Sigmoid colon (tissue), 7 donors: ENCODE data around the gene GALK1. TPM values are rescaled to one million over a fixed set of nuclear protein-coding genes. Genes with fewer than 3 reads are reported as not detected.

Experiments used
- DNase-seq: peaks from one replicate; pipeline ENCODE4 v3.0.0-alpha.2; 2019
- H3K27ac ChIP-seq, 4 donors: fragments of 200-600 bp; sonication (generic); one replicate each; pipeline ENCODE4 v1.5.1; 2016 to 2019; ENCODE audit warnings: mild to moderate bottlenecking in 1 of 4
- H3K27me3 ChIP-seq, 3 donors: fragments of 200-600 bp; sonication (generic); one replicate each; pipeline ENCODE4 v1.5.1; 2019; ENCODE audit warnings: mild to moderate bottlenecking in 1 of 3
- H3K36me3 ChIP-seq, 4 donors: fragments of 200-600 bp; sonication (generic); one replicate each; pipeline ENCODE4 v1.5.1; 2016 to 2019
- H3K4me1 ChIP-seq, 4 donors: fragments of 200-600 bp; sonication (generic); one replicate each; pipeline ENCODE4 v1.5.1; 2017 to 2019
- H3K4me3 ChIP-seq, 4 donors: fragments of 200-600 bp; sonication (generic); one replicate each; pipeline ENCODE4 v1.5.1; 2017 to 2019; ENCODE audit warnings: mild to moderate bottlenecking in 2 of 4, moderate library complexity in 1 of 4
- H3K9me3 ChIP-seq, 4 donors: fragments of 200-600 bp in 3 of 4; sonication (generic) in 3 of 4; one replicate each; pipeline versions ENCODE4 v1.5.1 to v1.6.1; 2013 to 2019
- EP300 ChIP-seq, 4 donors: sonication (generic); formaldehyde crosslinking; IDR thresholded peaks; one replicate each; pipeline ENCODE4 v1.6.1; 2017; ENCODE audit warnings: antibody characterized with exemption in 4 of 4
- POLR2A ChIP-seq, 2 donors: fragments of 450-650 bp; IDR thresholded peaks; one replicate each; pipeline ENCODE4 v1.6.1; 2016; ENCODE audit warnings: antibody characterized with exemption in 2 of 2, mild to moderate bottlenecking in 2 of 2, moderate library complexity in 2 of 2
- POLR2AphosphoS5 ChIP-seq, 4 donors: sonication (generic); formaldehyde crosslinking; IDR thresholded peaks; one replicate each; pipeline ENCODE4 v1.6.1; 2017; ENCODE audit warnings: antibody characterized with exemption in 4 of 4
- WGBS, 2 donors: extraction: QIAGEN DNeasy Blood & Tissue Kit; methylation state at CpG; one replicate each; pipeline ENCODE4 v1.1.7; 2013; 5-methylcytosine and 5-hydroxymethylcytosine counted together
- intact Hi-C: fragments of 100-400 bp; cut with DNase I; formaldehyde crosslinking; loops from one replicate; pipeline ENCODE4 v1.15.1; 2023
- polyA plus RNA-seq, 3 donors: library from polyadenylated mRNA; stranded (reverse); fragments of 200-250 nt; gene quantifications; one replicate each; pipeline ENCODE4 v1.2.3, GENCODE V29; 2013
- total RNA-seq, 4 donors: library from RNA; depleted of rRNA; stranded (reverse); fragments of >200 nt; gene quantifications; one replicate each; pipeline ENCODE4 v1.1.0, GENCODE V29; 2016
- TF ChIP-seq, protein P1 (sequence below), 4 experiments: fragments of 450-650 bp in 3 of 4; fragments of 200-600 bp in 1 of 4; IDR thresholded peaks; one replicate each; pipeline ENCODE4 v1.5.1; 2016 to 2019; ENCODE audit warnings: antibody characterized with exemption in 4 of 4, mild to moderate bottlenecking in 3 of 4, moderate library complexity in 2 of 4
- donor health status: healthy with polysubstance abuse.
- donor health status: Bipolar disorder and iron deficiency.
- donor health status: healthy.

The GALK1 gene
- total and polyA plus RNA-seq, 7 donors: 14.3 to 28.2 (median 19.4) TPM

DNA sequence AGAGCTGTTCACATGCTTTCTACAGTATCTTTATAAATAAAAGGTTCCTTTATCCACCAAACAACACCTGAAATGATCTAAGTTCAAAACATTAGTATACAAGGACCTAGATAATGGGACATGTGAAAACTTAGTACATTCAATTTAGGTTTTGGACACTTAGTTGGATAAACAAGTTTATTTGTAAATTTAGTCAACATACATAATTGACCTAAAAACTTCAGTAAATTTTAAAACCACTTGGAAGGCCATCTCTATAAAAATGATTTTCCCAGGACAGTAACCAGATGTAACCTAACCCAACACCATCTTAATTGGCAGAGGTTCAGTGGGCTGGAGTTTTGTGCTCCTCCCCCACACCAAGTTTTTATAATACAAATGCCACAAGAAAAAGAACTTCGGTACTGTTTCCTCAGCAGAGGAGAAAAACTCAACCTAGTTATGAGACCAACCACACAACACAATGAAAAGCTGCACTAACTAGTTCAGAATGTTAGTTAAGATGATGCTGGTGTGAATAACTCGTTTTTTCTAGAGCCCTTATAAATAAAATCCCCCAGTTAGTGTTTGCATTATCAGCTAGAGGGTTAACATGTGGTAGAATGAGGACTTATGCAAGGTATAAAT, 12.4 kb upstream of the GALK1 start:
- H3K27ac ChIP-seq: peak overlapping the region; percentile 94 to 99 (median 98)

GRCh38 chr17:75776386-75777295, 11.6 kb upstream of the GALK1 start:
- no peaks in the 10 kb centered on the region for H3K27me3 ChIP-seq
- TF ChIP-seq POLR2AphosphoS5 (IDR thresholded peaks at IDR 0.05): peak in 2 of 4 donors; percentile 49 to 63
- no peak for TF ChIP-seq POLR2A (IDR thresholded peaks at IDR 0.05)
- peaks cover 8 to 53% (median 20%) of the 10 kb centered on the region in 4 donors for H3K36me3 ChIP-seq
- peak overlapping the region; percentile 3 to 97 (median 86) for H3K4me3 ChIP-seq
- no peaks in the 10 kb centered on the region for H3K9me3 ChIP-seq
- WGBS, 2 donors: 37 to 60% methylated on average over 15 of the region's 15 CpGs
- intact Hi-C loops: loop anchor here (5.0 kb wide), 1 partner anchor 121 kb away; the partner anchor contains the start of gene TRIM65
- peak overlapping the region; percentile 94 to 99 (median 98) for H3K27ac ChIP-seq
- peak; percentile 61 for DNase-seq
- peaks cover 0 to 28% (median 23%) of the 10 kb centered on the region in 4 donors for H3K4me1 ChIP-seq

More for the DNA sequence above, 12.4 kb upstream of the GALK1 start:
- TF ChIP-seq POLR2AphosphoS5 (IDR thresholded peaks at IDR 0.05) (peak in 2 of 4 donors; percentile 31 to 33), EP300 (IDR thresholded peaks at IDR 0.05) (no peak)
- DNase-seq: peak; percentile 66
- WGBS, 2 donors: 12 to 18% methylated on average over 2 of the region's 2 CpGs
- Histone ChIP-seq H3K36me3 (peaks cover 8 to 53% (median 20%) of the 10 kb centered on the region in 4 donors), H3K4me3 (peak overlapping the region; percentile 78 to 97 (median 86)), H3K4me1 (peaks cover 0 to 29% (median 21%) of the 10 kb centered on the region in 4 donors), H3K9me3 (no peaks in the 10 kb centered on the region), H3K27me3 (no peaks in the 10 kb centered on the region)
- intact Hi-C loops: loop anchor here (5.0 kb wide), 1 partner anchor 120 kb away; the partner anchor contains the start of gene TRIM65

- intact Hi-C loops: loop anchor here (5.0 kb wide), 1 partner anchor 122 kb away; the partner anchor contains the start of gene TRIM65
- peaks cover 8 to 53% (median 20%) of the 10 kb centered on the region in 4 donors for H3K36me3 ChIP-seq
- TF ChIP-seq POLR2A (IDR thresholded peaks at IDR 0.05): no peak
- TF ChIP-seq POLR2AphosphoS5 (IDR thresholded peaks at IDR 0.05): peak; percentile 4 to 78 (median 36)
Measured at GRCh38 chr17:75774991-75775668, 10.1 kb upstream of the GALK1 start.

GRCh38 chr17:75774471-75774990, 9.5 kb upstream of the GALK1 start:
- Histone ChIP-seq H3K4me1 (peaks cover 0 to 28% (median 20%) of the 10 kb centered on the region in 4 donors), H3K36me3 (peaks cover 8 to 53% (median 20%) of the 10 kb centered on the region in 4 donors), H3K27me3 (no peaks in the 10 kb centered on the region), H3K27ac (peak overlapping the region; percentile 94 to 99 (median 98)), H3K4me3 (no peak overlapping the region), H3K9me3 (no peaks in the 10 kb centered on the region)
- TF ChIP-seq, protein P1, sequence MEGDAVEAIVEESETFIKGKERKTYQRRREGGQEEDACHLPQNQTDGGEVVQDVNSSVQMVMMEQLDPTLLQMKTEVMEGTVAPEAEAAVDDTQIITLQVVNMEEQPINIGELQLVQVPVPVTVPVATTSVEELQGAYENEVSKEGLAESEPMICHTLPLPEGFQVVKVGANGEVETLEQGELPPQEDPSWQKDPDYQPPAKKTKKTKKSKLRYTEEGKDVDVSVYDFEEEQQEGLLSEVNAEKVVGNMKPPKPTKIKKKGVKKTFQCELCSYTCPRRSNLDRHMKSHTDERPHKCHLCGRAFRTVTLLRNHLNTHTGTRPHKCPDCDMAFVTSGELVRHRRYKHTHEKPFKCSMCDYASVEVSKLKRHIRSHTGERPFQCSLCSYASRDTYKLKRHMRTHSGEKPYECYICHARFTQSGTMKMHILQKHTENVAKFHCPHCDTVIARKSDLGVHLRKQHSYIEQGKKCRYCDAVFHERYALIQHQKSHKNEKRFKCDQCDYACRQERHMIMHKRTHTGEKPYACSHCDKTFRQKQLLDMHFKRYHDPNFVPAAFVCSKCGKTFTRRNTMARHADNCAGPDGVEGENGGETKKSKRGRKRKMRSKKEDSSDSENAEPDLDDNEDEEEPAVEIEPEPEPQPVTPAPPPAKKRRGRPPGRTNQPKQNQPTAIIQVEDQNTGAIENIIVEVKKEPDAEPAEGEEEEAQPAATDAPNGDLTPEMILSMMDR (IDR thresholded peaks at IDR 0.05): no peak
- TF ChIP-seq POLR2AphosphoS5 (IDR thresholded peaks at IDR 0.05) (no peak), EP300 (IDR thresholded peaks at IDR 0.05) (no peak), POLR2A (IDR thresholded peaks at IDR 0.05) (no peak)
- WGBS, 2 donors: 92 to 93% methylated on average over 4 of the region's 4 CpGs
- DNase-seq: peak; percentile 68
- intact Hi-C loops: no loop called here

More at GRCh38 chr17:75774991-75775668, 10.1 kb upstream of the GALK1 start:
- no peaks in the 10 kb centered on the region for H3K9me3 ChIP-seq
- no peaks in the 10 kb centered on the region for H3K27me3 ChIP-seq
- peak overlapping the region; percentile 94 to 99 (median 98) for H3K27ac ChIP-seq
- WGBS, 2 donors: 76 to 79% methylated on average over 6 of the region's 6 CpGs
- DNase-seq: peak; percentile 68
- H3K4me1 ChIP-seq: peaks cover 0 to 28% (median 21%) of the 10 kb centered on the region in 4 donors
- no peak overlapping the region for H3K4me3 ChIP-seq

DNA sequence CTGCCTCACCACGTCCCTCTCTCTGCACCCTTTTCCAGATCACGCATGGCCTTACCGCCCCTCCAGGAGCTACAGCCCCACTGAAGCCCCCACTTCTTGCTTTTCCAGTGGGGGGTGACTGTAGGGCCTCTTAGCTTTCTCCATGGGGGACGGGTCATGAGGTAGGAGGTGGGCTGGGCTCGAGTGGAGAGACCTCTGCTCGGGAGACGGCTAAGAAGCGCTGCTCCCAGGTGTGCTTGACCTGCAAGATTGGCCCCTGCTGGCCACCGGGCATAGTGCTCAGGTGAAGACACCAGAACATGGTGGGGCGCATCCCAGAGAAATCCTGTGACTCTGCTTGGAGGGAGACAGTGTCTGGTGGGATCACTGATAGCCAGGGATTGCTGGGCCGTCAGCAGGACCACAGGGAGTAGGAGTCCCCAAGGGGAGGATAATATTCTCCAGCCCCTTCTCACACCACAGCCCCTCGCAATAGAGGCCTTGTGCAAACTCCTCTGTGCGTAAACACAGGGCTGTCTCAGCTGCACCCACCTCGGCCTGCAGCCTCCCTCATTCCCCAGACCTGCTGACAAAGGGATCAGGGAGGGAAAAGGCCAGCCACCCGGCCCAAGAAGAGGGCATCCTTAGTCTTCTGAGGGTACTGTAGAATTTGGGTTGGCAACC, 8.9 kb upstream of the GALK1 start:
- peaks cover 0 to 28% (median 20%) of the 10 kb centered on the region in 4 donors for H3K4me1 ChIP-seq
- H3K4me3 ChIP-seq: no peak overlapping the region
- TF ChIP-seq POLR2A (IDR thresholded peaks at IDR 0.05) (peak in 1 of 2 donors; percentile 4), EP300 (IDR thresholded peaks at IDR 0.05) (no peak), POLR2AphosphoS5 (IDR thresholded peaks at IDR 0.05) (peak in 2 of 4 donors; percentile 4 to 77)
- TF ChIP-seq, protein P1 (IDR thresholded peaks at IDR 0.05): no peak
- peaks cover 5 to 51% (median 17%) of the 10 kb centered on the region in 4 donors for H3K36me3 ChIP-seq
- intact Hi-C loops: no loop called here
- peak; percentile 74 for DNase-seq
- H3K27me3 ChIP-seq: no peaks in the 10 kb centered on the region
- 86 to 90% methylated on average over 15 of the region's 15 CpGs for WGBS, 2 donors
- no peaks in the 10 kb centered on the region for H3K9me3 ChIP-seq
- H3K27ac ChIP-seq: peak overlapping the region in 1 of 4 donors; percentile 97
